GM18870 (cell line): ENCODE results near the gene ACADS.

ENCODE experiments used
- ATAC-seq: cut with Tn5 transposase; IDR thresholded peaks from one replicate; pipeline ENCODE4 v1.9.1; 2021; ENCODE audit warnings: moderate library complexity; ENCODE audit not compliant: unreplicated experiment

The ACADS gene

GRCh38 chr12:120787889-120788288, 62.3 kb downstream of the ACADS start:
- no peak for ATAC-seq
